ENCODE data around the gene TAF1A. TPM values are rescaled to one million over a fixed set of nuclear protein-coding genes. Genes with fewer than 3 reads are reported as not detected.

The TAF1A gene
- total RNA-seq, 1 experiment from 2014 or later: 40.2 TPM

GRCh38 chr1:222579316-222579715 lies 10.4 kb downstream of the TAF1A start:
- Histone ChIP-seq H3K4me1 (peaks cover 21% of the 10 kb centered on the region), H3K36me3 (peaks cover 74% of the 10 kb centered on the region)
- DNase-seq: no peak

GRCh38 chr1:222570837-222571236 lies 18.9 kb downstream of the TAF1A start:
- Histone ChIP-seq H3K9me3 (replicated peaks) (no peaks in the 10 kb centered on the region), H3K4me1 (no peaks in the 10 kb centered on the region), H3K27ac (no peak overlapping the region), H3K36me3 (peaks cover 77% of the 10 kb centered on the region), H3K4me3 (no peak overlapping the region), H3K27me3 (no peaks in the 10 kb centered on the region)
- no peak for DNase-seq

More at GRCh38 chr1:222579316-222579715, 10.4 kb downstream of the TAF1A start:
- Histone ChIP-seq H3K27ac (no peak overlapping the region), H3K9me3 (replicated peaks) (no peaks in the 10 kb centered on the region), H3K27me3 (no peaks in the 10 kb centered on the region), H3K4me3 (no peak overlapping the region)

- Histone ChIP-seq H3K27me3 (no peaks in the 10 kb centered on the region), H3K4me3 (no peak overlapping the region), H3K4me1 (no peaks in the 10 kb centered on the region), H3K9me3 (replicated peaks) (no peaks in the 10 kb centered on the region), H3K36me3 (peaks cover 73% of the 10 kb centered on the region), H3K27ac (no peak overlapping the region)
- no peak for DNase-seq
These were observed 28.1 kb downstream of the TAF1A start for GRCh38 chr1:222561656-222562055.

GRCh38 chr1:222557574-222557973 lies 32.2 kb downstream of the TAF1A start:
- Histone ChIP-seq H3K27ac (no peak overlapping the region), H3K4me1 (no peaks in the 10 kb centered on the region), H3K27me3 (no peaks in the 10 kb centered on the region), H3K4me3 (no peak overlapping the region), H3K9me3 (replicated peaks) (no peaks in the 10 kb centered on the region), H3K36me3 (peaks cover 62% of the 10 kb centered on the region)
- no peak for DNase-seq

GRCh38 chr1:222557148-222557547 lies 32.6 kb downstream of the TAF1A start:
- H3K36me3 ChIP-seq: peaks cover 58% of the 10 kb centered on the region

GRCh38 chr1:222555992-222556615 lies 33.6 kb downstream of the TAF1A start:
- Histone ChIP-seq H3K4me3 (no peak overlapping the region), H3K27me3 (no peaks in the 10 kb centered on the region), H3K36me3 (peaks cover 49% of the 10 kb centered on the region), H3K27ac (no peak overlapping the region), H3K9me3 (replicated peaks) (no peaks in the 10 kb centered on the region), H3K4me1 (no peaks in the 10 kb centered on the region)
- no peak for DNase-seq

More at GRCh38 chr1:222557148-222557547, 32.6 kb downstream of the TAF1A start:
- Histone ChIP-seq H3K9me3 (replicated peaks) (no peaks in the 10 kb centered on the region), H3K27me3 (no peaks in the 10 kb centered on the region), H3K27ac (no peak overlapping the region), H3K4me1 (no peaks in the 10 kb centered on the region), H3K4me3 (no peak overlapping the region)
- DNase-seq: peak in 1 of 2 experiments; percentile 23

GRCh38 chr1:222554177-222554576 lies 35.6 kb downstream of the TAF1A start:
- DNase-seq: no peak
- Histone ChIP-seq H3K4me1 (no peaks in the 10 kb centered on the region), H3K9me3 (replicated peaks) (no peaks in the 10 kb centered on the region), H3K27ac (no peak overlapping the region), H3K36me3 (peaks cover 33% of the 10 kb centered on the region), H3K27me3 (no peaks in the 10 kb centered on the region), H3K4me3 (no peak overlapping the region)

- H3K36me3 ChIP-seq: peaks cover 20% of the 10 kb centered on the region
- no peak for DNase-seq
- H3K27ac ChIP-seq: no peak overlapping the region
- H3K4me3 ChIP-seq: no peak overlapping the region
- no peaks in the 10 kb centered on the region for H3K9me3 ChIP-seq (replicated peaks)
- peaks cover 6% of the 10 kb centered on the region; the same call in 1 of the 2 replicates for H3K4me1 ChIP-seq
- H3K27me3 ChIP-seq: no peaks in the 10 kb centered on the region
These were observed 36.9 kb downstream of the TAF1A start for GRCh38 chr1:222552882-222553281.

GRCh38 chr1:222547944-222548671 lies 41.6 kb downstream of the TAF1A start, which contains the start of gene HHIPL2:
Gene HHIPL2, minus strand, starts transcription at chr1:222548104. Its CDS starts 60 bp downstream, at chr1:222548044.
- peaks cover 7% of the 10 kb centered on the region for H3K36me3 ChIP-seq
- peak within 1 kb of the TSS; percentile 80 for H3K27ac ChIP-seq
- H3K27me3 ChIP-seq: no peaks in the 10 kb centered on the region
- peak within 1 kb of the TSS; percentile 71 for H3K4me3 ChIP-seq
- peaks cover 21% of the 10 kb centered on the region for H3K4me1 ChIP-seq
- peak; percentile 74 to 78 for DNase-seq
- no peaks in the 10 kb centered on the region for H3K9me3 ChIP-seq (replicated peaks)

GRCh38 chr1:222547260-222547614 lies 42.5 kb downstream of the TAF1A start:
- H3K9me3 ChIP-seq (replicated peaks): no peaks in the 10 kb centered on the region
- no peak for DNase-seq
- H3K4me1 ChIP-seq: peaks cover 21% of the 10 kb centered on the region
- H3K27ac ChIP-seq: peak overlapping the region; percentile 80
- H3K36me3 ChIP-seq: peaks cover 12% of the 10 kb centered on the region
- H3K4me3 ChIP-seq: peak overlapping the region; percentile 71
- no peaks in the 10 kb centered on the region for H3K27me3 ChIP-seq

- DNase-seq: peak; percentile 99 to 100
- H3K27ac ChIP-seq: peak overlapping the region; percentile 80
- peaks cover 15% of the 10 kb centered on the region for H3K36me3 ChIP-seq
- no peaks in the 10 kb centered on the region for H3K9me3 ChIP-seq (replicated peaks)
- H3K27me3 ChIP-seq: no peaks in the 10 kb centered on the region
- H3K4me1 ChIP-seq: peaks cover 21% of the 10 kb centered on the region
- peak overlapping the region; percentile 71 for H3K4me3 ChIP-seq
These were observed 43.0 kb downstream of the TAF1A start for GRCh38 chr1:222546548-222547259.

GRCh38 chr1:222546091-222546490 lies 43.6 kb downstream of the TAF1A start:
- Histone ChIP-seq H3K4me3 (peak overlapping the region; percentile 31), H3K27ac (peak overlapping the region; percentile 80), H3K9me3 (replicated peaks) (no peaks in the 10 kb centered on the region), H3K4me1 (peaks cover 21% of the 10 kb centered on the region), H3K27me3 (no peaks in the 10 kb centered on the region), H3K36me3 (peaks cover 21% of the 10 kb centered on the region)
- DNase-seq: peak in 1 of 2 experiments; percentile 82

- H3K9me3 ChIP-seq (replicated peaks): no peaks in the 10 kb centered on the region
- DNase-seq: no peak
- H3K27me3 ChIP-seq: no peaks in the 10 kb centered on the region
- H3K36me3 ChIP-seq: peaks cover 37% of the 10 kb centered on the region
- peaks cover 20% of the 10 kb centered on the region for H3K4me1 ChIP-seq
- no peak overlapping the region for H3K27ac ChIP-seq
- no peak overlapping the region for H3K4me3 ChIP-seq
These were observed 45.9 kb downstream of the TAF1A start for GRCh38 chr1:222543817-222544216.

GRCh38 chr1:222540598-222540995 lies 49.1 kb downstream of the TAF1A start:
- Histone ChIP-seq H3K27ac (no peak overlapping the region), H3K36me3 (peaks cover 54% of the 10 kb centered on the region), H3K4me1 (peaks cover 10% of the 10 kb centered on the region), H3K27me3 (no peaks in the 10 kb centered on the region), H3K9me3 (replicated peaks) (no peaks in the 10 kb centered on the region), H3K4me3 (no peak overlapping the region)
- DNase-seq: peak in 1 of 2 experiments; percentile 35
